ENCODE data around the gene CD93.

Gene CD93

GRCh38 chr20:23059846-23060245, 26.3 kb downstream of the CD93 start:
- DNase-seq = no peak

GRCh38 chr20:23059001-23059400, 27.1 kb downstream of the CD93 start:
- DNase-seq = no peak

GRCh38 chr20:23058240-23058639, 27.9 kb downstream of the CD93 start:
- DNase-seq = no peak

GRCh38 chr20:23052904-23053303, 33.2 kb downstream of the CD93 start:
- no peak for DNase-seq

GRCh38 chr20:23050847-23051627, 35.1 kb downstream of the CD93 start:
- peak; percentile 25 for DNase-seq

GRCh38 chr20:23050076-23050838, 35.9 kb downstream of the CD93 start:
- no peak for DNase-seq

GRCh38 chr20:23049201-23050075, 36.7 kb downstream of the CD93 start, which contains the start of gene THBD:
TSS of gene THBD (minus strand) at chr20:23049672. CDS start at chr20:23049504, 168 bp downstream.
- DNase-seq = no peak

GRCh38 chr20:23048283-23049200, 37.6 kb downstream of the CD93 start:
- DNase-seq = peak; percentile 14

GRCh38 chr20:23047738-23048214, 38.3 kb downstream of the CD93 start:
- DNase-seq = no peak

GRCh38 chr20:23047001-23047737, 39.0 kb downstream of the CD93 start:
- DNase-seq = no peak

- no peak for DNase-seq
Observed at GRCh38 chr20:23046431-23046830, 39.7 kb downstream of the CD93 start.

- no peak for DNase-seq
Observed at GRCh38 chr20:23043376-23043775, 42.7 kb downstream of the CD93 start.

GRCh38 chr20:23042270-23042669, 43.9 kb downstream of the CD93 start:
- no peak for DNase-seq

GRCh38 chr20:23039885-23040508, 46.1 kb downstream of the CD93 start:
- DNase-seq = no peak

GRCh38 chr20:23039136-23039875, 46.8 kb downstream of the CD93 start:
- no peak for DNase-seq

GRCh38 chr20:23037017-23037481, 49.1 kb downstream of the CD93 start:
- DNase-seq = no peak

GRCh38 chr20:23036371-23036770, 49.8 kb downstream of the CD93 start:
- DNase-seq = no peak

- DNase-seq = no peak
Observed at GRCh38 chr20:23035731-23036130, 50.4 kb downstream of the CD93 start.

Data from CD4-positive, alpha-beta T cell treated with Interleukin-21 for 1 hour (primary cell).